Mucosa of rectum (tissue), 2 donors: Measurements from ENCODE around the gene PPP2R3C.
"Not testable (repeated sequence)": the region's sequence is repeated elsewhere in the genome, so short reads cannot be mapped to it uniquely, and the experiment has no call there.

ENCODE experiments used
- H3K27ac ChIP-seq, 2 donors: one replicate each; pipeline ENCODE4 v1.7.0; 2013; ENCODE audit warnings: inconsistent platforms in 2 of 2, low read depth in 2 of 2, low read length in 2 of 2
- H3K27me3 ChIP-seq, 2 donors: one replicate each; pipeline ENCODE4 v1.7.0; 2013; ENCODE audit warnings: low read length in 2 of 2; ENCODE audit not compliant: control insufficient read depth in 2 of 2, insufficient read depth in 2 of 2
- H3K36me3 ChIP-seq, 2 donors: one replicate each; pipeline ENCODE4 v1.7.0; 2013; ENCODE audit warnings: low read length in 2 of 2; ENCODE audit not compliant: control insufficient read depth in 2 of 2, insufficient read depth in 2 of 2
- H3K4me1 ChIP-seq, 2 donors: one replicate each; pipeline ENCODE4 v1.7.0; 2013; ENCODE audit warnings: low read length in 2 of 2, mild to moderate bottlenecking in 1 of 2; ENCODE audit not compliant: control insufficient read depth in 2 of 2, insufficient read depth in 2 of 2
- H3K4me3 ChIP-seq, 2 donors: one replicate each; pipeline ENCODE4 v1.7.0; 2013; ENCODE audit warnings: low read length in 2 of 2
- H3K9ac ChIP-seq, 2 donors: one replicate each; pipeline ENCODE4 v1.7.0; 2013; ENCODE audit warnings: low read length in 2 of 2, low read depth in 1 of 2, mild to moderate bottlenecking in 1 of 2
- H3K9me3 ChIP-seq, 2 donors: one replicate each; pipeline ENCODE4 v1.7.0; 2013; ENCODE audit warnings: low read length in 2 of 2; ENCODE audit not compliant: control insufficient read depth in 2 of 2
- donor health status: healthy.
- donor health status: Normal muscosa, but diverticular disease.

Gene PPP2R3C

DNA sequence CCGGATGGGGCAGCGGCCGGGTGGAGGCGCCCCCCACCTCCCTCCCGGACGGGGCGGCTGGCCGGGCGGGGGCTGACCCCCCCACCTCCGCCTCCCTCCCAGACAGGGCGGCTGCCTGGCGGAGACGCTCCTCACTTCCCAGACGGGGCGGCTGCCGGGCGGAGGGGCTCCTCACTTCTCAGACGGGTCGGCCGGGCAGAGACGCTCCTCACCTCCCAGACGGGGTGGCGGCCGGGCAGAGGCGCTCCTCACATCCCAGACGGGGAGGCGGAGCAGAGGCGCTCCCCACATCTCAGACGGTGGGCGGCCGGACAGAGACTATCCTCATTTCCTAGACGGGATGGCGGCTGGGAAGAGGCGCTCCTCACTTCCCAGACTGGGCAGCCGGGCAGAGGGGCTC lies 30.7 kb upstream of the PPP2R3C start:
- H3K9ac ChIP-seq, H3K27me3 ChIP-seq, H3K4me3 ChIP-seq, H3K36me3 ChIP-seq, H3K27ac ChIP-seq, H3K9me3 ChIP-seq, H3K4me1 ChIP-seq: not testable (repeated sequence)

GRCh38 chr14:35149239-35149638 lies 27.4 kb upstream of the PPP2R3C start:
- no peak overlapping the region for H3K4me3 ChIP-seq
- H3K4me1 ChIP-seq: no peaks in the 10 kb centered on the region
- no peaks in the 10 kb centered on the region for H3K9me3 ChIP-seq
- H3K27me3 ChIP-seq: no peaks in the 10 kb centered on the region
- H3K27ac ChIP-seq: no peak overlapping the region
- H3K9ac ChIP-seq: no peak overlapping the region
- H3K36me3 ChIP-seq: peaks cover 0 to 3% of the 10 kb centered on the region in 2 donors

DNA sequence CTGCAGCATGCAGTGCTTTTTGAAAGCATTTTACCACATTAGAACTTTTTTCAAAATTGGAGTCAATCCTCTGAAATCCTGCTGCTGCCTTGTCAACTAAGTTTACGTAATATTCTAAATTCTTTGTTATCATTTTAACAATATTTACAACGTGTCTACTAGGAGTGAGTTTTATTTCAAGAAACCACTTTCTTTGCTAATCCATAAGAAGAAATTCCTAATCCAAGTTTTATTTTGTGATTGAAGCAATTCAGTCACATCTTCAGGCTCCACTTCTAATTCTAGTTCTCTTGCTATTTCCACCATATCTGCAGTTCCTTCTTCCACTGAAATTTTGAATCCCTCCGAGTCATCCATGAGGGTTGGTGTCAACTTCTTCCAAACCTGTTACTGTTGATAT lies 25.9 kb upstream of the PPP2R3C start:
- Histone ChIP-seq H3K9me3 (no peaks in the 10 kb centered on the region), H3K9ac (no peak overlapping the region), H3K36me3 (peaks cover 0 to 9% of the 10 kb centered on the region in 2 donors), H3K4me3 (no peak overlapping the region), H3K4me1 (no peaks in the 10 kb centered on the region), H3K27ac (no peak overlapping the region), H3K27me3 (no peaks in the 10 kb centered on the region)

DNA sequence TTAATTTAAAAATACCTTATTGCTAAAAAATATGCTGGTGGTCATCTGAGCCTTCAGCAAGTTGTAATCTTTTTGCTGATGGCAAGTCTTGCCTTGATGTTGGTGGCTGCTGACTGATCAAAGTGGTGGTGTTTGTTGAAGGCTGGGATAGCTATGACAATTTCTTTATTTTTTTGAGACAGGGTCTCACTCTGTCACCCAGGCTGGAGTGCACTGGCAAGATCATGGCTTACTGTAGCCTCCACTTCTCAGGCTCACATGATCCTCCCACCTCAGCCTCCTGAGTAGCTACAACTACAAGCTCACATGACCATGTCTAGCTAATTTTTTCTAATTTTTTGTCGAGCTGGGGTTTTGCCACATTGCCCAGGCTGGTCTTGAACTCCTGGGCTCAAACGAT lies 25.4 kb upstream of the PPP2R3C start:
- no peaks in the 10 kb centered on the region for H3K27me3 ChIP-seq
- H3K9ac ChIP-seq: no peak overlapping the region
- no peaks in the 10 kb centered on the region for H3K4me1 ChIP-seq
- H3K27ac ChIP-seq: no peak overlapping the region
- no peaks in the 10 kb centered on the region for H3K9me3 ChIP-seq
- H3K36me3 ChIP-seq: peaks cover 0 to 10% of the 10 kb centered on the region in 2 donors
- no peak overlapping the region for H3K4me3 ChIP-seq

DNA sequence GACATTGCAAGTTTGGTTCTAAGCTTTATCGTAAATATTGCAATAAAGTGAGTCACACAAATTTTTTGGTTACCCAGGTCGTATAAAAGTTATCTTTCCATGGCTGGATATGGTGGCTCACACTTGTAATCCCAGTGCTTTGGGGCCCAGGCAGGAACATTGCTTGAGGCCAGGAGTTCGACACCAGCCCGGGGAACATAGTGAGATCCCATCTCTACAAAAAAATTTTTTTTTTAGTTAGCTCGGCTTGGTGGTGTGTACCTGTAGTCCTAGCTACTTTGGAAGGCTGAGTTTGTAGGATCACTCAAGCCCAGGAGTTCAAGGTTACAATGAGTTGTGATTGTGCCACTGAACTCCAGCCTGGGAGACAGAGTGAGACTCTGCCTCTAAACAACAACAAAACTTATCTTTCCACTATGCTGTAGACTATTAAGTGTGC lies 24.9 kb upstream of the PPP2R3C start:
- Histone ChIP-seq H3K4me1 (no peaks in the 10 kb centered on the region), H3K27ac (no peak overlapping the region), H3K9ac (no peak overlapping the region), H3K27me3 (no peaks in the 10 kb centered on the region), H3K9me3 (no peaks in the 10 kb centered on the region), H3K4me3 (no peak overlapping the region), H3K36me3 (peaks cover 0 to 12% of the 10 kb centered on the region in 2 donors)

DNA sequence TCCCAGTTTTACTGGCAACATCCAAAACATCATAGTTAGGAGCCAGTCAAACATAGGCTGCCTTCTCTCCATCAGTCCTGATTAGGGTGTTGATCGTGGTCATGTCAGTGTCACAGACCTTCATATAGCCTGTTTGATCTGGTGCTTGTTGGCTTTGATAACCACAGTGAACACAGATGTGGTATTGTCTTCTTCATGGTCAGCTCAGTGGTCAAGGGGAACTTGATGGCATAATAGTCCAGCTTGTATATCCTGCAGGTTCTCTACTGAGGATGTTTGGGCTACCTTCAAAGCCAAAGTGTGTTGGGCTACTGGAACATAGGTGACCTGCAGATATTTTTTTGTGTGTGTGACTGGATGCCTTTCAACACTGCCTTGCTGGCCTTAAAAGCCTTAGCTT lies 22.2 kb upstream of the PPP2R3C start:
- Histone ChIP-seq H3K36me3 (peaks cover 0 to 12% of the 10 kb centered on the region in 2 donors), H3K4me1 (no peaks in the 10 kb centered on the region), H3K9ac (no peak overlapping the region), H3K9me3 (no peaks in the 10 kb centered on the region), H3K27ac (no peak overlapping the region), H3K4me3 (no peak overlapping the region), H3K27me3 (no peaks in the 10 kb centered on the region)

- H3K36me3 ChIP-seq: peaks cover 1 to 23% of the 10 kb centered on the region in 2 donors
- H3K4me3 ChIP-seq: no peak overlapping the region
- no peaks in the 10 kb centered on the region for H3K27me3 ChIP-seq
- H3K27ac ChIP-seq: no peak overlapping the region
- no peak overlapping the region for H3K9ac ChIP-seq
- H3K9me3 ChIP-seq: no peaks in the 10 kb centered on the region
- H3K4me1 ChIP-seq: no peaks in the 10 kb centered on the region
Observed at GRCh38 chr14:35140718-35141581, 19.2 kb upstream of the PPP2R3C start.

GRCh38 chr14:35138585-35138984 lies 16.8 kb upstream of the PPP2R3C start:
- no peaks in the 10 kb centered on the region for H3K4me1 ChIP-seq
- no peaks in the 10 kb centered on the region for H3K27me3 ChIP-seq
- no peak overlapping the region for H3K27ac ChIP-seq
- no peaks in the 10 kb centered on the region for H3K9me3 ChIP-seq
- H3K36me3 ChIP-seq: peaks cover 3 to 32% of the 10 kb centered on the region in 2 donors
- no peak overlapping the region for H3K4me3 ChIP-seq
- H3K9ac ChIP-seq: no peak overlapping the region

DNA sequence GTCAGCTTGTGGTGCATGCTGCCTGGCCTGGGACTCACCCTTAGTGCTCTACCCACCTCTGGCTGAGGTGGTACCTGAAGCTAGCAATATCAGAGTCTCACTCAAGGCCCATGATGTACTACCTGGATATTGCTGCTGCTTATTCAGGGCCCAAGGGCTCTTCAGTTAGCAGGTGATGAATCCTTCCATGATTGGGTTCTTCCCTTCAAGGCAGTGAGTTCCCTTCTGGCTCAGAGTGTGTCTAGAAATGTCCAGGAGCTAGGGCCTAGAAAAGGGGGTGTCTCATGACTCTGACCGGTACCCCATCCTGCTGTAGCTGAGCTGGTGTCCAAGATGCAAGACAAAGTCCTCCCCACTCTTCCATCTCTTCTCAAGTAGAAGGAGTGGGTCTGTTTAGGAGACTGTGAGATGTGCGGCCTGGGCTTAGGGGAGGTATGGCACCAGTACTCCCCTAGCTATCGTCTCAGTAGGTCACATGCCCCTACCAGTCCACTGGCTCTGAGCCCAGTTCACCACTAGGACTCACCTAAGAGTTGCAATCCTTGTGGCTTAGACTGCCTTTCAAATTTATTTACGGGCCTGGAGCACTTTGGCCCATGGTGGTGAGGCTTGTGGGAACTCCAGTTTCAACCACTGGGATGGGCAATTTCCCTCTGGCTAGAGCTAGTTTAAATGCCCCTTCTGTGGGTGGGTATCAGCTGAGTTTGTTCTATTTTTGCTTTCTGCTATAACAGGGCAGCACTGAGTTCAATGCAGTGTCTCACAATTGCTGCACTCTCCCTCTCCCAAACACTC lies 12.7 kb upstream of the PPP2R3C start:
- Histone ChIP-seq H3K36me3 (peaks cover 6 to 30% of the 10 kb centered on the region in 2 donors), H3K4me3 (no peak overlapping the region), H3K9ac (no peak overlapping the region), H3K9me3 (no peaks in the 10 kb centered on the region), H3K27me3 (no peaks in the 10 kb centered on the region), H3K27ac (no peak overlapping the region), H3K4me1 (no peaks in the 10 kb centered on the region)
